Activated CD8-positive, alpha-beta T cell treated with anti-CD3 and anti-CD28 coated beads, Interleukin-2, amount 10 ng/mL, durations not matched to agents 7 days and 5 days (primary cell): ENCODE data around the gene ZNF787. TPM values are rescaled to one million over a fixed set of nuclear protein-coding genes. Genes with fewer than 3 reads are reported as not detected.

Experiments
- ATAC-seq: fragments of 150-1000 bp; cut with Tn5 transposase; one replicate; pipeline ENCODE4 v1.10.0; 2021; ENCODE audit warnings: moderate library complexity
- CTCF ChIA-PET: fragments of 350-600 bp; sonication (Branson Sonifier 250); formaldehyde crosslinking; loops from one replicate; lab custom pipeline; 2021; ENCODE audit warnings: antibody characterized with exemption; lab: Charles Lee
- POLR2A ChIA-PET: fragments of 350-600 bp; sonication (Branson Sonifier 250); formaldehyde crosslinking; loops from one replicate; lab custom pipeline; 2021; ENCODE audit warnings: antibody characterized with exemption; lab: Charles Lee
- DNase-seq: peaks from one replicate; pipeline ENCODE4 v3.0.0-alpha.2; 2020
- H3K27ac Mint-ChIP-seq: one replicate; pipeline ENCODE4 v1.8.0; 2021; ENCODE audit warnings: mild to moderate bottlenecking, mixed read lengths
- H3K27me3 Mint-ChIP-seq: one replicate; pipeline ENCODE4 v1.8.0; 2021; ENCODE audit warnings: low read depth, mixed read lengths
- H3K36me3 Mint-ChIP-seq: one replicate; pipeline ENCODE4 v1.8.0; 2021; ENCODE audit warnings: low read depth, mixed read lengths
- H3K4me1 Mint-ChIP-seq: one replicate; pipeline ENCODE4 v1.8.0; 2021; ENCODE audit warnings: low read depth, mixed read lengths
- H3K4me3 Mint-ChIP-seq: one replicate; pipeline ENCODE4 v1.8.0; 2021; ENCODE audit warnings: mild to moderate bottlenecking, mixed read lengths
- H3K9me3 Mint-ChIP-seq: one replicate; pipeline ENCODE4 v1.8.0; 2022; ENCODE audit warnings: mixed read lengths; ENCODE audit not compliant: insufficient read depth
- total RNA-seq, 2 experiments: library from RNA; stranded (reverse); gene quantifications; one replicate each; pipeline ENCODE4 v1.2.3, GENCODE V29; 2021

Gene ZNF787
- total RNA-seq, 2 experiments from 2014 or later: 30.4 to 31.3 TPM

- POLR2A ChIA-PET: interaction anchor here (0.6 kb wide), 1 partner anchor 177 kb away, joined by 3 read pairs; no protein-coding TSS in a partner anchor
- no peak overlapping the region for H3K4me3 Mint-ChIP-seq
- peak; percentile 51 for DNase-seq
- no peaks in the 10 kb centered on the region for H3K36me3 Mint-ChIP-seq
- no peak for ATAC-seq
- H3K9me3 Mint-ChIP-seq: no peaks in the 10 kb centered on the region
- peaks cover 4% of the 10 kb centered on the region for H3K27me3 Mint-ChIP-seq
- H3K4me1 Mint-ChIP-seq: peaks cover 10% of the 10 kb centered on the region
- CTCF ChIA-PET: interaction anchor here (0.7 to 2.9 kb wide), 6 partner anchors 10 to 258 kb away, joined by 3 to 19 read pairs (median 8); no protein-coding TSS in a partner anchor
- H3K27ac Mint-ChIP-seq: no peak overlapping the region
Observed at GRCh38 chr19:56076498-56076897, 44.6 kb downstream of the ZNF787 start.

GRCh38 chr19:56071151-56071550, 49.9 kb downstream of the ZNF787 start:
- Mint-ChIP-seq H3K4me3 (no peak overlapping the region), H3K36me3 (no peaks in the 10 kb centered on the region), H3K4me1 (peaks cover 10% of the 10 kb centered on the region), H3K9me3 (no peaks in the 10 kb centered on the region), H3K27ac (no peak overlapping the region), H3K27me3 (no peaks in the 10 kb centered on the region)
- DNase-seq (no peak), ATAC-seq (no peak)
- ChIA-PET CTCF (interaction anchor here (0.6 kb wide), 1 partner anchor 330 kb away, joined by 3 read pairs; no protein-coding TSS in a partner anchor), POLR2A (no interaction called here)

- Mint-ChIP-seq H3K27ac (no peak overlapping the region), H3K9me3 (no peaks in the 10 kb centered on the region), H3K27me3 (peaks cover 2% of the 10 kb centered on the region), H3K36me3 (no peaks in the 10 kb centered on the region), H3K4me1 (peaks cover 12% of the 10 kb centered on the region), H3K4me3 (no peak overlapping the region)
- ChIA-PET CTCF (no interaction called here), POLR2A (no interaction called here)
- no peak for ATAC-seq
- DNase-seq: no peak
Observed at GRCh38 chr19:56069642-56070041, 51.5 kb downstream of the ZNF787 start.

- Mint-ChIP-seq H3K9me3 (no peaks in the 10 kb centered on the region), H3K27me3 (peaks cover 11% of the 10 kb centered on the region), H3K36me3 (no peaks in the 10 kb centered on the region), H3K4me3 (peak overlapping the region; percentile 64), H3K4me1 (peaks cover 12% of the 10 kb centered on the region), H3K27ac (peak overlapping the region; percentile 47)
- DNase-seq (peak; percentile 74), ATAC-seq (peak; percentile 86)
- POLR2A ChIA-PET: no interaction called here
- CTCF ChIA-PET: interaction anchor here (0.6 to 3.3 kb wide), 29 partner anchors 10 to 989 kb away, joined by 3 to 46 read pairs (median 4); no protein-coding TSS in a partner anchor
Observed at GRCh38 chr19:56066152-56067023, 54.7 kb downstream of the ZNF787 start.

GRCh38 chr19:56053596-56053995, 67.5 kb downstream of the ZNF787 start:
- CTCF ChIA-PET: no interaction called here
- Mint-ChIP-seq H3K4me1 (no peaks in the 10 kb centered on the region), H3K27me3 (no peaks in the 10 kb centered on the region), H3K36me3 (no peaks in the 10 kb centered on the region), H3K4me3 (no peak overlapping the region), H3K27ac (no peak overlapping the region), H3K9me3 (peaks cover 1% of the 10 kb centered on the region)
- ATAC-seq (no peak), DNase-seq (no peak)
- POLR2A ChIA-PET: no interaction called here

Other genes with a start within 250 kb of the ZNF787 start
- not detected for gene NLRP13, start 189.0 kb downstream of the ZNF787 start, total RNA-seq
- gene NLRP8, start 173.5 kb downstream of the ZNF787 start, total RNA-seq: not detected
- gene NLRP5, start 134.5 kb downstream of the ZNF787 start, total RNA-seq: not detected
- 10 to 100 TPM; 29.3 to 30.1 TPM for gene ZNF444, start 20.0 kb upstream of the ZNF787 start, total RNA-seq
- gene GALP, start 54.7 kb upstream of the ZNF787 start, total RNA-seq: not detected
- not detected for gene ZSCAN5B, start 76.5 kb upstream of the ZNF787 start, total RNA-seq
- gene ZSCAN5C, start 81.0 kb upstream of the ZNF787 start, total RNA-seq: not detected
- gene EDDM13, start 151.5 kb upstream of the ZNF787 start, total RNA-seq: 1 to 10 TPM; 2.3 to 2.9 TPM
- gene ZSCAN5A, start 193.5 kb upstream of the ZNF787 start, total RNA-seq: 10 to 100 TPM in 1 of 2 experiments, 1 to 10 TPM in 1; 8.2 to 12.1 TPM